GM21737 (cell line): ENCODE data around the gene BTBD9.

ENCODE experiments used
- ATAC-seq: cut with Tn5 transposase; IDR thresholded peaks from one replicate; pipeline ENCODE4 v1.9.1; 2021; ENCODE audit warnings: mild to moderate bottlenecking, moderate library complexity; ENCODE audit not compliant: unreplicated experiment

BTBD9 gene

GRCh38 chr6:38510205-38510604, 129.5 kb downstream of the BTBD9 start:
- no peak for ATAC-seq

GRCh38 chr6:38509713-38510112, 130.0 kb downstream of the BTBD9 start:
- ATAC-seq: no peak

GRCh38 chr6:38508894-38509293, 130.8 kb downstream of the BTBD9 start:
- ATAC-seq: no peak

- no peak for ATAC-seq
Measured at GRCh38 chr6:38508286-38508685, 131.4 kb downstream of the BTBD9 start.

GRCh38 chr6:38507173-38507572, 132.6 kb downstream of the BTBD9 start:
- ATAC-seq: no peak

GRCh38 chr6:38505826-38506225, 133.9 kb downstream of the BTBD9 start:
- no peak for ATAC-seq

GRCh38 chr6:38504996-38505395, 134.7 kb downstream of the BTBD9 start:
- ATAC-seq: no peak

GRCh38 chr6:38503960-38504682, 135.6 kb downstream of the BTBD9 start:
- ATAC-seq: no peak

- ATAC-seq: no peak
Measured at GRCh38 chr6:38503032-38503773, 136.5 kb downstream of the BTBD9 start.

- no peak for ATAC-seq
Measured at GRCh38 chr6:38502423-38502822, 137.3 kb downstream of the BTBD9 start.

- ATAC-seq: no peak
Measured at GRCh38 chr6:38501931-38502330, 137.8 kb downstream of the BTBD9 start.

GRCh38 chr6:38499529-38500096, 140.1 kb downstream of the BTBD9 start:
- no peak for ATAC-seq

GRCh38 chr6:38498805-38499445, 140.8 kb downstream of the BTBD9 start:
- ATAC-seq: no peak

GRCh38 chr6:38498085-38498484, 141.6 kb downstream of the BTBD9 start:
- ATAC-seq: no peak

GRCh38 chr6:38497546-38497945, 142.2 kb downstream of the BTBD9 start:
- ATAC-seq: no peak

GRCh38 chr6:38495922-38496635, 143.7 kb downstream of the BTBD9 start:
- ATAC-seq: no peak

- no peak for ATAC-seq
Measured at GRCh38 chr6:38495518-38495917, 144.2 kb downstream of the BTBD9 start.

- ATAC-seq: no peak
Measured at GRCh38 chr6:38493931-38494547, 145.7 kb downstream of the BTBD9 start.

GRCh38 chr6:38492031-38492430, 147.7 kb downstream of the BTBD9 start:
- ATAC-seq: no peak

- no peak for ATAC-seq
Measured at GRCh38 chr6:38489951-38490350, 149.8 kb downstream of the BTBD9 start.

GRCh38 chr6:38487423-38487822, 152.3 kb downstream of the BTBD9 start:
- ATAC-seq: no peak
